DND-41 (cell line): Measurements from ENCODE around the gene MESD.
A peak's percentile ranks its signal among the peaks of the same experiment; 100 is the strongest.

Experiments
- ATAC-seq: fragments of 200-7000 bp; cut with Tn5 transposase; 3 replicates; pipeline ENCODE4 v1.9.1; 2021; ENCODE audit warnings: low read depth; ENCODE audit not compliant: insufficient read depth
- DNase-seq: peaks from one replicate; pipeline ENCODE4 v3.0.0-alpha.2; 2020
- H2AFZ ChIP-seq: 2 replicates; pipeline ENCODE4 v1.6.0; 2012; ENCODE audit warnings: low read depth, low read length
- H3K27ac ChIP-seq: 2 replicates; pipeline ENCODE4 v1.5.1; 2012; ENCODE audit warnings: low read length, inconsistent platforms
- H3K27me3 ChIP-seq: fragments of 200-600 bp; sonication (generic); 2 replicates; pipeline ENCODE4 v1.6.0; 2012; ENCODE audit warnings: low read length, mild to moderate bottlenecking, inconsistent platforms; ENCODE audit not compliant: insufficient read depth, poor library complexity
- H3K36me3 ChIP-seq: 2 replicates; pipeline ENCODE4 v1.5.1; 2012; ENCODE audit warnings: low read length, inconsistent platforms; ENCODE audit not compliant: insufficient read depth
- H3K4me1 ChIP-seq: 2 replicates; pipeline ENCODE4 v1.5.1; 2012; ENCODE audit warnings: mild to moderate bottlenecking, low read length; ENCODE audit not compliant: insufficient read depth
- H3K4me2 ChIP-seq: 2 replicates; pipeline ENCODE4 v1.6.0; 2012; ENCODE audit warnings: mild to moderate bottlenecking, moderate library complexity, low read length, inconsistent platforms; ENCODE audit not compliant: insufficient read depth
- H3K4me3 ChIP-seq, 2 experiments: fragments of 200-600 bp in 1 of 2; shearing (Covaris generic) in 1 of 2; 2 replicates each; pipeline ENCODE4 v1.5.1; 2012 to 2016; ENCODE audit warnings: inconsistent platforms in 2 of 2, low read length in 2 of 2, mild to moderate bottlenecking in 2 of 2, low read depth in 1 of 2, moderate library complexity in 1 of 2
- H3K79me2 ChIP-seq: 2 replicates; pipeline ENCODE4 v1.6.0; 2012; ENCODE audit warnings: low read length, inconsistent platforms; ENCODE audit not compliant: insufficient read depth
- H3K9ac ChIP-seq: 2 replicates; pipeline ENCODE4 v1.6.0; 2012; ENCODE audit warnings: low read depth, mild to moderate bottlenecking, inconsistent platforms, low read length, moderate library complexity
- H3K9me3 ChIP-seq: 2 replicates; pipeline ENCODE4 v1.5.1; 2012; ENCODE audit warnings: low read length, moderate library complexity, mild to moderate bottlenecking, inconsistent platforms; ENCODE audit not compliant: insufficient read depth, severe bottlenecking
- H4K20me1 ChIP-seq: 2 replicates; pipeline ENCODE4 v1.6.0; 2012; ENCODE audit warnings: low read length; ENCODE audit not compliant: insufficient read depth
- EZH2 ChIP-seq: IDR thresholded peaks from 3 replicates; pipeline ENCODE4 v1.6.1; 2012; ENCODE audit warnings: borderline replicate concordance, low read depth, mild to moderate bottlenecking, moderate library complexity, low read length, inconsistent platforms; ENCODE audit not compliant: severe bottlenecking
- TF ChIP-seq, protein P1 (sequence below): IDR thresholded peaks from 2 replicates; pipeline ENCODE4 v1.5.1; 2012; ENCODE audit warnings: borderline replicate concordance, low read length, moderate library complexity, mild to moderate bottlenecking; ENCODE audit not compliant: poor library complexity, severe bottlenecking; ENCODE audit errors: extremely low read depth

The MESD gene

GRCh38 chr15:80950291-80951078, 39.1 kb downstream of the MESD start:
- Histone ChIP-seq H3K4me2 (no peak overlapping the region), H3K4me3 (no peak overlapping the region), H3K79me2 (no peaks in the 10 kb centered on the region), H3K4me1 (no peaks in the 10 kb centered on the region; the same call in 1 of the 2 replicates), H2AFZ (no peak overlapping the region), H4K20me1 (no peaks in the 10 kb centered on the region), H3K27me3 (no peaks in the 10 kb centered on the region), H3K27ac (no peak overlapping the region), H3K9me3 (no peaks in the 10 kb centered on the region), H3K36me3 (peaks cover 34% of the 10 kb centered on the region), H3K9ac (no peak overlapping the region)
- TF ChIP-seq, protein P1, sequence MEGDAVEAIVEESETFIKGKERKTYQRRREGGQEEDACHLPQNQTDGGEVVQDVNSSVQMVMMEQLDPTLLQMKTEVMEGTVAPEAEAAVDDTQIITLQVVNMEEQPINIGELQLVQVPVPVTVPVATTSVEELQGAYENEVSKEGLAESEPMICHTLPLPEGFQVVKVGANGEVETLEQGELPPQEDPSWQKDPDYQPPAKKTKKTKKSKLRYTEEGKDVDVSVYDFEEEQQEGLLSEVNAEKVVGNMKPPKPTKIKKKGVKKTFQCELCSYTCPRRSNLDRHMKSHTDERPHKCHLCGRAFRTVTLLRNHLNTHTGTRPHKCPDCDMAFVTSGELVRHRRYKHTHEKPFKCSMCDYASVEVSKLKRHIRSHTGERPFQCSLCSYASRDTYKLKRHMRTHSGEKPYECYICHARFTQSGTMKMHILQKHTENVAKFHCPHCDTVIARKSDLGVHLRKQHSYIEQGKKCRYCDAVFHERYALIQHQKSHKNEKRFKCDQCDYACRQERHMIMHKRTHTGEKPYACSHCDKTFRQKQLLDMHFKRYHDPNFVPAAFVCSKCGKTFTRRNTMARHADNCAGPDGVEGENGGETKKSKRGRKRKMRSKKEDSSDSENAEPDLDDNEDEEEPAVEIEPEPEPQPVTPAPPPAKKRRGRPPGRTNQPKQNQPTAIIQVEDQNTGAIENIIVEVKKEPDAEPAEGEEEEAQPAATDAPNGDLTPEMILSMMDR: no peak
- TF ChIP-seq EZH2: no peak
- ATAC-seq: peak; percentile 31; the same call in 1 of the 3 replicates
- DNase-seq: no peak

DNA sequence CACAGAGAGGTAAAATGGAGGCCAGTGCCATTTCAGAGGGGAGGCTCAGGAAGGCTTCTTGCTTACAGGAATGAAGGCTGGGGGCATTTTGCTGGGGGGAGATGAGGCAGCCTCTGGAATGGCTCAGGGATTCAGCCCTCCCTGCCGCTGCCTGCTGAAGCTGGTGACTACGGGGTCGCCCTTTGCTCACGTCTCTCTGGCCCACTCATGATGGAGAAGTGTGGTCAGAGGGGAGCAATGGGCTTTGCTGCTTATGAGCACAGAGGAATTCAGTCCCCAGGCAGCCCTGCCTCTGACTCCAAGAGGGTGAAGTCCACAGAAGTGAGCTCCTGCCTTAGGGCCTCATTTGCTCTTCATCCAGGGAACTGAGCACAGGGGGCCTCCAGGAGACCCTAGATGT, 39.9 kb downstream of the MESD start:
- Histone ChIP-seq H4K20me1 (no peaks in the 10 kb centered on the region), H3K36me3 (peaks cover 34% of the 10 kb centered on the region), H3K27ac (no peak overlapping the region), H3K4me3 (no peak overlapping the region), H3K4me2 (no peak overlapping the region), H3K27me3 (no peaks in the 10 kb centered on the region), H3K4me1 (no peaks in the 10 kb centered on the region; the same call in 1 of the 2 replicates), H3K9me3 (no peaks in the 10 kb centered on the region), H3K79me2 (no peaks in the 10 kb centered on the region), H2AFZ (no peak overlapping the region), H3K9ac (no peak overlapping the region)
- ATAC-seq: no peak
- DNase-seq: no peak
- TF ChIP-seq EZH2: no peak
- TF ChIP-seq, protein P1: no peak

GRCh38 chr15:80948651-80949292, 40.8 kb downstream of the MESD start:
- Histone ChIP-seq H3K9ac (no peak overlapping the region), H3K36me3 (peaks cover 34% of the 10 kb centered on the region), H3K27me3 (no peaks in the 10 kb centered on the region), H2AFZ (no peak overlapping the region), H3K27ac (no peak overlapping the region), H3K4me2 (no peak overlapping the region), H4K20me1 (no peaks in the 10 kb centered on the region), H3K4me1 (no peaks in the 10 kb centered on the region; the same call in 1 of the 2 replicates), H3K9me3 (no peaks in the 10 kb centered on the region), H3K4me3 (no peak overlapping the region), H3K79me2 (no peaks in the 10 kb centered on the region)
- DNase-seq (no peak), ATAC-seq (no peak)
- TF ChIP-seq, protein P1: no peak
- TF ChIP-seq EZH2: no peak
